Measurements from ENCODE around the gene HIGD2A. TPM values are rescaled to one million over a fixed set of nuclear protein-coding genes. Genes with fewer than 3 reads are reported as not detected.

Gene HIGD2A
- total RNA-seq, 4 donors from 2014 or later: 54.3 to 96.3 (median 85.1) TPM

DNA sequence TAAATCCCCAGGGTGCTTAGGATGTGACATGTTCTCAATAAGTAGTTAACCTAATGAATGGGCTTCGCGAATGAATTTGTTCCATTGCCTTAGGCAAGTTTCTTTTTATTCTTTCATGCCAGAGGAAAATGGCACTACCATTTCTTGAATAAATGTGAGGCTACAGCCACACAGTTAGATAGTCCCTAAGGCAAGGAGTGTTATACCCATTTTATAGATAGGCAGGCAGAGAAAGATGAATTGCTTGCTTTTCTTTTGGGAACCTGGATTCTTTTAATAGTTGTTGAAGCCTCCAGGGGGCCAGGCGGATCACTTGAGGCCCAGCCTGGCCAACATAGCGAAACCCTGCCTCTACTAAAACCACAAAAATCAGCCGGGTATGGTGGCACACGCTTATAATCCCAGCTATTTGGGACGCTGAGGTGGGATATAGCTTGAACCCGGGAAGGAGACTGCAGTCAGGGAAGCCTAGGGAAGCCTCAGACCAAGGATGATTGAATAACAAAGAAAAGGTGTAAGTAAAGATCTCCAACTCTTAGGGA is 1.1 kb upstream of the HIGD2A start:
- Histone ChIP-seq H3K9me3 (no peaks in the 10 kb centered on the region), H3K4me3 (peak overlapping the region; percentile 73 to 92 (median 76)), H3K36me3 (peaks cover 0 to 66% (median 18%) of the 10 kb centered on the region in 3 donors), H3K27me3 (no peaks in the 10 kb centered on the region), H3K27ac (peak overlapping the region in 1 of 4 donors; percentile 95), H3K4me1 (peaks cover 0 to 35% (median 15%) of the 10 kb centered on the region in 4 donors)
- WGBS, 2 donors: 32 to 34% methylated on average over 8 of the region's 8 CpGs
- DNase-seq (ENCODE audit: low spot score in 2 of 2): no peak
- TF ChIP-seq POLR2A (IDR thresholded peaks at IDR 0.05) (no peak), EP300 (IDR thresholded peaks at IDR 0.05) (no peak)
- TF ChIP-seq, protein P1, sequence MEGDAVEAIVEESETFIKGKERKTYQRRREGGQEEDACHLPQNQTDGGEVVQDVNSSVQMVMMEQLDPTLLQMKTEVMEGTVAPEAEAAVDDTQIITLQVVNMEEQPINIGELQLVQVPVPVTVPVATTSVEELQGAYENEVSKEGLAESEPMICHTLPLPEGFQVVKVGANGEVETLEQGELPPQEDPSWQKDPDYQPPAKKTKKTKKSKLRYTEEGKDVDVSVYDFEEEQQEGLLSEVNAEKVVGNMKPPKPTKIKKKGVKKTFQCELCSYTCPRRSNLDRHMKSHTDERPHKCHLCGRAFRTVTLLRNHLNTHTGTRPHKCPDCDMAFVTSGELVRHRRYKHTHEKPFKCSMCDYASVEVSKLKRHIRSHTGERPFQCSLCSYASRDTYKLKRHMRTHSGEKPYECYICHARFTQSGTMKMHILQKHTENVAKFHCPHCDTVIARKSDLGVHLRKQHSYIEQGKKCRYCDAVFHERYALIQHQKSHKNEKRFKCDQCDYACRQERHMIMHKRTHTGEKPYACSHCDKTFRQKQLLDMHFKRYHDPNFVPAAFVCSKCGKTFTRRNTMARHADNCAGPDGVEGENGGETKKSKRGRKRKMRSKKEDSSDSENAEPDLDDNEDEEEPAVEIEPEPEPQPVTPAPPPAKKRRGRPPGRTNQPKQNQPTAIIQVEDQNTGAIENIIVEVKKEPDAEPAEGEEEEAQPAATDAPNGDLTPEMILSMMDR (IDR thresholded peaks at IDR 0.05): no peak

DNA sequence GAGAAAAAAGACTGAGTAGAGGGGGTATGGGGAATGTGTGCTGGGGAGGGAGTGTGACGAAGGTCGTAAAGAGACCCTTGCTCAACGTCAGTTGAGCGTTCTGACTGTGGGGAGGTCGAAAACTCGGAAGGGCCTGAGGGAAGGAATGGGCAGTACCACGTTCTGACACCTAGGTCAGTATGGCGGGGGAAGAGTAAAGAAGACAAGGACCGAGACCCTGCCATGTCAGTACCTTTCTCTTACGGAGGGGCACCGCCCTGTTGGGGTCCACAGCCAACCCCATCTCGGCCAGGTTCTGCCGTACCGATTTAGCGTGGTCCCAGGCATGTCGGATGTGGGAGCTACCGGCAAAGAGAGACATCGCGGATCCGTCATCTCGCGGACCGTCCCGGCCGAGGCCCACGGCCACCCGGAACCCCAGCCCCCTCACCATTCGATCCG is 528 bp upstream of the HIGD2A start:
- no peaks in the 10 kb centered on the region for H3K27me3 ChIP-seq
- H3K4me3 ChIP-seq: peak overlapping the region; percentile 73 to 92 (median 76)
- peak overlapping the region in 3 of 4 donors; percentile 71 to 97 (median 95) for H3K27ac ChIP-seq
- 0 to 1% methylated on average over 22 to 28 of the region's 29 CpGs for WGBS, 2 donors
- no peaks in the 10 kb centered on the region for H3K9me3 ChIP-seq
- no peak for DNase-seq (ENCODE audit: low spot score in 2 of 2)
- TF ChIP-seq POLR2A (IDR thresholded peaks at IDR 0.05): no peak
- TF ChIP-seq EP300 (IDR thresholded peaks at IDR 0.05): no peak
- TF ChIP-seq, protein P1 (IDR thresholded peaks at IDR 0.05): no peak
- H3K4me1 ChIP-seq: peaks cover 0 to 35% (median 15%) of the 10 kb centered on the region in 4 donors
- H3K36me3 ChIP-seq: peaks cover 0 to 66% (median 18%) of the 10 kb centered on the region in 3 donors

DNA sequence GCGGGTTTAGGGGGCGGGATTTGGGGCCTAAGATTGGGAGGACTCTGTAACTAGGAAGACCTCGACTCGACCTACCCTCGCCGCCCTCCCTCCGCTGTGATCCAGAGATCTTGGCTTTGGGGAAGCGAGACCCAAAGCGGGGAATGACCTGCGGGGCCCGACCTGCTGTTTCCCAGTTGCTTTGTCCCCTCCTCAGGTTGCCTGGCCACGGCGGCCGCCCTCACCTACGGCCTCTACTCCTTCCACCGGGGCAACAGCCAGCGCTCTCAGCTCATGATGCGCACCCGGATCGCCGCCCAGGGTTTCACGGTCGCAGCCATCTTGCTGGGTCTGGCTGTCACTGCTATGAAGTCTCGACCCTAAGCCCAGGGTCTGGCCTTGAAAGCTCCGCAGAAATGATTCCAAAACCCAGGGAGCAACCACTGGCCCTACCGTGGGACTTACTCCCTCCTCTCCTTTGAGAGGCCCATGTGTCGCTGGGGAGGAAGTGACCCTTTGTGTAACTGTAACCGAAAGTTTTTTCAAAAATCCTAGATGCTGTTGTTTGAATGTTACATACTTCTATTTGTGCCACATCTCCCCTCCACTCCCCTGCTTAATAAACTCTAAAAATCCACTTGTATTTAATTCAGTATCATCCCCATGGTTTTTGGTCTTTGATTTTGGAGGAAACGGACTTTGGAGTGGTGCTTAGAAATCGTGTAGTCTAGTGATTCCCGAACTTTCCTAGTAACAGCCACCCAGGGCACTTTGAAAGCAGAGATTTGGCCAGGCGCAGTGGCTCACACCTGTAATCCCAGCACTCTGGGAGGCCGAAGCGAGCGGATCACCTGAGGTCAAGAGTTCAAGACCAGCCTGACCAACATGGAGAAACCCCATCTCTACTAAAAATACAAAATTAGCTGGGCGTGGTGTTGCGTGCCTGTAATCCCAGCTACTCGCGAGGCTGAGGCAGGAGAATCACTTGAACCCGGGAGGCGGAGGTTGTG is 878 bp downstream of the HIGD2A start:
- H3K27me3 ChIP-seq: no peaks in the 10 kb centered on the region
- no peaks in the 10 kb centered on the region for H3K9me3 ChIP-seq
- peak; percentile 66 to 74 for TF ChIP-seq POLR2A (IDR thresholded peaks at IDR 0.05)
- TF ChIP-seq, protein P1 (IDR thresholded peaks at IDR 0.05): no peak
- peak in 1 of 2 donors; percentile 65 for TF ChIP-seq EP300 (IDR thresholded peaks at IDR 0.05)
- WGBS, 2 donors: 27 to 29% methylated on average over 40 to 41 of the region's 41 CpGs
- peak overlapping the region; percentile 71 to 98 (median 96) for H3K27ac ChIP-seq
- peaks cover 0 to 35% (median 15%) of the 10 kb centered on the region in 4 donors for H3K4me1 ChIP-seq
- DNase-seq (ENCODE audit: low spot score in 2 of 2): no peak
- H3K4me3 ChIP-seq: peak overlapping the region; percentile 73 to 92 (median 76)
- peaks cover 0 to 66% (median 3%) of the 10 kb centered on the region in 3 donors for H3K36me3 ChIP-seq

DNA sequence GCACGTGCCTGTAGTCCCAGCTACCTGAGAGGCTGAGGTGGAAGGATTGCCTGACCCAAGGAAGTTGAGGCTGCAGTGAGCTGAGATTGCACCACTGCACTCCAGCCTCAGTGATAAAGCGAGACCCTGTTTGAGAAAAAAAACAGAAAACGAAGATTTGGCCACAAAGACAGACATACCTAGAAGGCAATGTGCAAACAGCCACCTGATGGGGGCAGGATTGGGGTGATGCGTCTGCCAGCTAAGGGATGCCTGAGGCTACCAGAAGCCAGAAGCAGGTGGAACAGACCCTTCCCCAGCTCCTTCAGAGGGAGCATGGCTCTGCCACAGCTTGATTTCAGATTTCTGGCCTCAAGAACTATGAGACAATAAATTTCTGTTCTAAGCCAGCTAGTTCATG is 2.9 kb downstream of the HIGD2A start:
- no peak overlapping the region for H3K4me3 ChIP-seq
- no peaks in the 10 kb centered on the region for H3K9me3 ChIP-seq
- H3K27me3 ChIP-seq: no peaks in the 10 kb centered on the region
- no peak overlapping the region for H3K27ac ChIP-seq
- peaks cover 0 to 64% (median 0%) of the 10 kb centered on the region in 3 donors for H3K36me3 ChIP-seq
- TF ChIP-seq POLR2A (IDR thresholded peaks at IDR 0.05) (no peak), EP300 (IDR thresholded peaks at IDR 0.05) (no peak)
- TF ChIP-seq, protein P1 (IDR thresholded peaks at IDR 0.05): no peak
- WGBS, 2 donors: 87 to 95% methylated on average over 4 of the region's 4 CpGs
- no peak for DNase-seq (ENCODE audit: low spot score in 2 of 2)
- H3K4me1 ChIP-seq: peaks cover 0 to 43% (median 15%) of the 10 kb centered on the region in 4 donors
